HEK293 (cell line): ENCODE data around the gene CEP43.

Source experiments
- GFI1B ChIP-seq: fragments of 450-650 bp; formaldehyde crosslinking; IDR thresholded peaks from 2 replicates; pipeline ENCODE4 v1.5.1; 2016; ENCODE audit warnings: missing biosample characterization, missing genetic modification characterization
- GLIS1 ChIP-seq: fragments of 450-650 bp; formaldehyde crosslinking; IDR thresholded peaks from 2 replicates; pipeline ENCODE4 v1.5.1; 2016; ENCODE audit warnings: missing biosample characterization, missing genetic modification characterization
- PRDM1 ChIP-seq: fragments of 450-650 bp; formaldehyde crosslinking; IDR thresholded peaks from 2 replicates; pipeline ENCODE4; 2016; ENCODE audit warnings: missing biosample characterization, missing genetic modification characterization
- ZBTB20 ChIP-seq: fragments of 450-650 bp; formaldehyde crosslinking; IDR thresholded peaks from 2 replicates; pipeline ENCODE4 v1.5.1; 2016; ENCODE audit warnings: missing biosample characterization, missing genetic modification characterization
- ZBTB21 ChIP-seq: fragments of 450-650 bp; formaldehyde crosslinking; IDR thresholded peaks from 2 replicates; pipeline ENCODE4 v1.5.1; 2017; ENCODE audit warnings: missing biosample characterization, missing genetic modification characterization
- ZBTB48 ChIP-seq: fragments of 450-650 bp; formaldehyde crosslinking; IDR thresholded peaks from 2 replicates; pipeline ENCODE4 v1.5.1; 2016; ENCODE audit warnings: missing biosample characterization, missing genetic modification characterization
- ZBTB7A ChIP-seq: fragments of 450-650 bp; formaldehyde crosslinking; IDR thresholded peaks from 2 replicates; pipeline ENCODE4 v1.5.1; 2016; ENCODE audit warnings: low read depth, missing biosample characterization, missing genetic modification characterization
- ZNF121 ChIP-seq: fragments of 450-650 bp; formaldehyde crosslinking; IDR thresholded peaks from 2 replicates; pipeline ENCODE4 v1.5.1; 2016; ENCODE audit warnings: missing biosample characterization, missing genetic modification characterization
- ZNF324 ChIP-seq: fragments of 450-650 bp; formaldehyde crosslinking; IDR thresholded peaks from 2 replicates; pipeline ENCODE4 v1.5.1; 2016; ENCODE audit warnings: missing biosample characterization, missing genetic modification characterization
- ZNF416 ChIP-seq: fragments of 450-650 bp; formaldehyde crosslinking; IDR thresholded peaks from 2 replicates; pipeline ENCODE4 v1.5.1; 2016; ENCODE audit warnings: missing biosample characterization, missing genetic modification characterization
- ZNF473 ChIP-seq: fragments of 450-650 bp; formaldehyde crosslinking; IDR thresholded peaks from 2 replicates; pipeline ENCODE4 v1.5.1; 2017; ENCODE audit warnings: missing biosample characterization, missing genetic modification characterization
- ZNF501 ChIP-seq: fragments of 450-650 bp; formaldehyde crosslinking; IDR thresholded peaks from 2 replicates; pipeline ENCODE4 v1.5.1; 2016; ENCODE audit warnings: missing biosample characterization, missing genetic modification characterization
- ZNF521 ChIP-seq: fragments of 450-650 bp; formaldehyde crosslinking; IDR thresholded peaks from 2 replicates; pipeline ENCODE4 v1.5.1; 2017; ENCODE audit warnings: missing biosample characterization, mild to moderate bottlenecking, missing genetic modification characterization
- ZNF529 ChIP-seq: fragments of 450-650 bp; formaldehyde crosslinking; IDR thresholded peaks from 2 replicates; pipeline ENCODE4 v1.5.1; 2017; ENCODE audit warnings: missing genetic modification characterization, missing biosample characterization; ENCODE audit not compliant: insufficient replicate concordance
- ZNF544 ChIP-seq: fragments of 450-650 bp; formaldehyde crosslinking; IDR thresholded peaks from 2 replicates; pipeline ENCODE4 v1.5.0; 2017; ENCODE audit warnings: missing biosample characterization, missing genetic modification characterization
- ZNF549 ChIP-seq: fragments of 450-650 bp; IDR thresholded peaks from 2 replicates; pipeline ENCODE4 v1.5.1; 2018; ENCODE audit warnings: missing biosample characterization, missing genetic modification characterization, mild to moderate bottlenecking, inconsistent platforms, moderate library complexity
- ZNF560 ChIP-seq: fragments of 450-650 bp; formaldehyde crosslinking; IDR thresholded peaks from 2 replicates; pipeline ENCODE4 v1.5.1; 2017; ENCODE audit warnings: missing biosample characterization, missing genetic modification characterization, borderline replicate concordance
- ZNF623 ChIP-seq: fragments of 450-650 bp; formaldehyde crosslinking; IDR thresholded peaks from 2 replicates; pipeline ENCODE4 v1.5.1; 2016; ENCODE audit warnings: missing biosample characterization, missing genetic modification characterization
- ZNF654 ChIP-seq: fragments of 450-650 bp; formaldehyde crosslinking; IDR thresholded peaks from 2 replicates; pipeline ENCODE4 v1.5.1; 2016; ENCODE audit warnings: low read depth, missing biosample characterization, missing genetic modification characterization
- ZNF768 ChIP-seq: fragments of 450-650 bp; formaldehyde crosslinking; IDR thresholded peaks from 2 replicates; pipeline ENCODE4 v1.5.1; 2018; ENCODE audit warnings: missing biosample characterization, mild to moderate bottlenecking, missing genetic modification characterization
- ZNF791 ChIP-seq: fragments of 450-650 bp; formaldehyde crosslinking; IDR thresholded peaks from 2 replicates; pipeline ENCODE4 v1.5.1; 2016; ENCODE audit warnings: missing biosample characterization, missing genetic modification characterization
- ZNF830 ChIP-seq: fragments of 450-650 bp; IDR thresholded peaks from 2 replicates; pipeline ENCODE4 v1.5.0; 2018; ENCODE audit warnings: missing biosample characterization, missing genetic modification characterization, low read depth, mild to moderate bottlenecking, moderate library complexity
- TF ChIP-seq, protein P1 (sequence below): fragments of 450-650 bp; formaldehyde crosslinking; IDR thresholded peaks from 2 replicates; pipeline ENCODE4 v1.5.0; 2017; ENCODE audit warnings: missing biosample characterization, missing genetic modification characterization, borderline replicate concordance
- TF ChIP-seq, protein P2 (sequence below): fragments of 450-650 bp; formaldehyde crosslinking; IDR thresholded peaks from 2 replicates; pipeline ENCODE4 v1.5.1; 2017; ENCODE audit warnings: missing biosample characterization, missing genetic modification characterization
- TF ChIP-seq, protein P3 (sequence below): sonication (generic); formaldehyde crosslinking; IDR thresholded peaks from 2 replicates; pipeline ENCODE4 v1.8.1; 2022; ENCODE audit warnings: mild to moderate bottlenecking, moderate library complexity, missing genetic modification reagents
- TF ChIP-seq, protein P4 (sequence below): fragments of 450-650 bp; formaldehyde crosslinking; IDR thresholded peaks from 2 replicates; pipeline ENCODE4 v1.5.1; 2017; ENCODE audit warnings: missing biosample characterization, mild to moderate bottlenecking, missing genetic modification characterization, moderate library complexity
- TF ChIP-seq, protein P5 (sequence below): fragments of 450-650 bp; formaldehyde crosslinking; IDR thresholded peaks from 2 replicates; pipeline ENCODE4 v1.5.1; 2017; ENCODE audit warnings: missing biosample characterization, missing genetic modification characterization
- TF ChIP-seq, protein P6 (sequence below): fragments of 450-650 bp; formaldehyde crosslinking; IDR thresholded peaks from 2 replicates; pipeline ENCODE4 v1.5.1; 2016; ENCODE audit warnings: missing biosample characterization, missing genetic modification characterization
- TF ChIP-seq, protein P7 (sequence below): fragments of 450-650 bp; formaldehyde crosslinking; IDR thresholded peaks from 2 replicates; pipeline ENCODE4 v1.5.1; 2016; ENCODE audit warnings: missing biosample characterization, missing genetic modification characterization, borderline replicate concordance

Gene CEP43

DNA sequence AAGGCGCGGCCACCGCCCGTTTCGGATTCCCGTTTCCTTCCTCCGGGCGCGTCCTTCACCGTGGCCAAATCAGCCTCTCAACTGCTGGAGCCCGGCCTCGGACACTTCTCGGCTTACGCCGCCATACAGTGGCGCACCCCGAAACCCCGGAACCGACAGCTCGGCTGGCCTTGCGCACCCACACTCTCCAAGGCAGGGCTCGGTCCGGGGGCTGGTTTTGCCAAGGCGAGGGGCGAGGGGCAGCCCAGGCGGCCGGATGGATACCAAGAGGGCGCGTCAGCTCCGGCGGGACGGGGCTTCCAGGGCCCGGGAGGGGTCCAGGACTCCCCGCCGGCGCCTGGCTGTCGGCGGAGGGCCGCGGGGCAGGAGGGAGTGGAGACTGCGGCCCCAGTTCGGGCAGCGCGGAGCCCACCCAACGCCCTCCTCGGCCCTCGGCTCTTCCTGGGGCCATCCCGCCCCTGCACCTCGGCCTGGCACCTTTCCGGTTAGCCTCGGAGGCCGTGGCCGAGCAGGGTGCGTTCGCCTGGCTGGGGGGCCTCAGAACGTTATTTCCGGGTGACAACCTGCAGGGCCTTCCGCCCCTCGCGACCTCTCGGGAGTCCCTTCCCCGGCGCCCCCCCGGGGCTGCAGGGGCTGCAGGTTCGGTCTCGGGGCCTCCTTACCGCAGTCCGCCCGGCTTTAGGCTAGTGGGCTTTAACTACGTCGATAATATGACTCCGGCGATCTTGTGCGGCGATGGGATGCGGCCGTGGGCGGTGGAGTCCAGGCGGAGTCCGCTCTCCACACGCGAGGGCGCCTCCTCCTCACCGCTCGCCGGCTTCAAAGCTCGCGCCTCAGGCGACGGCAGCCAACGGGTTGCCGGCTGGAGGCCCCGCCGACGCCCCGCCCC, 697 bp upstream of the CEP43 start (continued):
- TF ChIP-seq, protein P1, sequence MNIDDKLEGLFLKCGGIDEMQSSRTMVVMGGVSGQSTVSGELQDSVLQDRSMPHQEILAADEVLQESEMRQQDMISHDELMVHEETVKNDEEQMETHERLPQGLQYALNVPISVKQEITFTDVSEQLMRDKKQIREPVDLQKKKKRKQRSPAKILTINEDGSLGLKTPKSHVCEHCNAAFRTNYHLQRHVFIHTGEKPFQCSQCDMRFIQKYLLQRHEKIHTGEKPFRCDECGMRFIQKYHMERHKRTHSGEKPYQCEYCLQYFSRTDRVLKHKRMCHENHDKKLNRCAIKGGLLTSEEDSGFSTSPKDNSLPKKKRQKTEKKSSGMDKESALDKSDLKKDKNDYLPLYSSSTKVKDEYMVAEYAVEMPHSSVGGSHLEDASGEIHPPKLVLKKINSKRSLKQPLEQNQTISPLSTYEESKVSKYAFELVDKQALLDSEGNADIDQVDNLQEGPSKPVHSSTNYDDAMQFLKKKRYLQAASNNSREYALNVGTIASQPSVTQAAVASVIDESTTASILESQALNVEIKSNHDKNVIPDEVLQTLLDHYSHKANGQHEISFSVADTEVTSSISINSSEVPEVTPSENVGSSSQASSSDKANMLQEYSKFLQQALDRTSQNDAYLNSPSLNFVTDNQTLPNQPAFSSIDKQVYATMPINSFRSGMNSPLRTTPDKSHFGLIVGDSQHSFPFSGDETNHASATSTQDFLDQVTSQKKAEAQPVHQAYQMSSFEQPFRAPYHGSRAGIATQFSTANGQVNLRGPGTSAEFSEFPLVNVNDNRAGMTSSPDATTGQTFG = no peak
- TF ChIP-seq ZNF549 (tag by site-specific recombination) (no peak), ZNF544 (no peak), ZNF791 (tag by site-specific recombination) (no peak), ZNF324 (tag by site-specific recombination) (0 out of 2 replicates have a peak, but pooled peaks have one; percentile 57), ZNF654 (no peak), PRDM1 (no peak), ZNF473 (tag by site-specific recombination) (no peak), ZNF121 (no peak), ZNF560 (tag by site-specific recombination) (no peak), ZBTB20 (tag by site-specific recombination) (peak; percentile 64; the same call in 1 of the 2 replicates), GFI1B (tag by site-specific recombination) (no peak), ZBTB21 (tag by site-specific recombination) (no peak), ZNF416 (tag by site-specific recombination) (no peak), ZNF521 (no peak), ZNF501 (tag by site-specific recombination) (peak; percentile 69; the same call in 1 of the 2 replicates), ZBTB7A (tag by site-specific recombination) (no peak), ZNF529 (tag by site-specific recombination) (no peak), GLIS1 (0 out of 2 replicates have a peak, but pooled peaks have one; percentile 35), ZBTB48 (no peak), ZNF830 (tag by site-specific recombination) (no peak), ZNF623 (tag by site-specific recombination) (no peak), ZNF768 (tag by site-specific recombination) (no peak)
- TF ChIP-seq, protein P2, sequence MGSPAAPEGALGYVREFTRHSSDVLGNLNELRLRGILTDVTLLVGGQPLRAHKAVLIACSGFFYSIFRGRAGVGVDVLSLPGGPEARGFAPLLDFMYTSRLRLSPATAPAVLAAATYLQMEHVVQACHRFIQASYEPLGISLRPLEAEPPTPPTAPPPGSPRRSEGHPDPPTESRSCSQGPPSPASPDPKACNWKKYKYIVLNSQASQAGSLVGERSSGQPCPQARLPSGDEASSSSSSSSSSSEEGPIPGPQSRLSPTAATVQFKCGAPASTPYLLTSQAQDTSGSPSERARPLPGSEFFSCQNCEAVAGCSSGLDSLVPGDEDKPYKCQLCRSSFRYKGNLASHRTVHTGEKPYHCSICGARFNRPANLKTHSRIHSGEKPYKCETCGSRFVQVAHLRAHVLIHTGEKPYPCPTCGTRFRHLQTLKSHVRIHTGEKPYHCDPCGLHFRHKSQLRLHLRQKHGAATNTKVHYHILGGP (tag by site-specific recombination) = no peak
- TF ChIP-seq, protein P3, sequence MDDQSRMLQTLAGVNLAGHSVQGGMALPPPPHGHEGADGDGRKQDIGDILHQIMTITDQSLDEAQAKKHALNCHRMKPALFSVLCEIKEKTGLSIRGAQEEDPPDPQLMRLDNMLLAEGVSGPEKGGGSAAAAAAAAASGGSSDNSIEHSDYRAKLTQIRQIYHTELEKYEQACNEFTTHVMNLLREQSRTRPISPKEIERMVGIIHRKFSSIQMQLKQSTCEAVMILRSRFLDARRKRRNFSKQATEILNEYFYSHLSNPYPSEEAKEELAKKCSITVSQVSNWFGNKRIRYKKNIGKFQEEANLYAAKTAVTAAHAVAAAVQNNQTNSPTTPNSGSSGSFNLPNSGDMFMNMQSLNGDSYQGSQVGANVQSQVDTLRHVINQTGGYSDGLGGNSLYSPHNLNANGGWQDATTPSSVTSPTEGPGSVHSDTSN (CRISPR knock-in tag) = peak; percentile 66; the same call in 1 of the 2 replicates
- TF ChIP-seq, protein P4, sequence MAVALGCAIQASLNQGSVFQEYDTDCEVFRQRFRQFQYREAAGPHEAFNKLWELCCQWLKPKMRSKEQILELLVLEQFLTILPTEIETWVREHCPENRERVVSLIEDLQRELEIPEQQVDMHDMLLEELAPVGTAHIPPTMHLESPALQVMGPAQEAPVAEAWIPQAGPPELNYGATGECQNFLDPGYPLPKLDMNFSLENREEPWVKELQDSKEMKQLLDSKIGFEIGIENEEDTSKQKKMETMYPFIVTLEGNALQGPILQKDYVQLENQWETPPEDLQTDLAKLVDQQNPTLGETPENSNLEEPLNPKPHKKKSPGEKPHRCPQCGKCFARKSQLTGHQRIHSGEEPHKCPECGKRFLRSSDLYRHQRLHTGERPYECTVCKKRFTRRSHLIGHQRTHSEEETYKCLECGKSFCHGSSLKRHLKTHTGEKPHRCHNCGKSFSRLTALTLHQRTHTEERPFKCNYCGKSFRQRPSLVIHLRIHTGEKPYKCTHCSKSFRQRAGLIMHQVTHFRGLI = no peak
- TF ChIP-seq, protein P5, sequence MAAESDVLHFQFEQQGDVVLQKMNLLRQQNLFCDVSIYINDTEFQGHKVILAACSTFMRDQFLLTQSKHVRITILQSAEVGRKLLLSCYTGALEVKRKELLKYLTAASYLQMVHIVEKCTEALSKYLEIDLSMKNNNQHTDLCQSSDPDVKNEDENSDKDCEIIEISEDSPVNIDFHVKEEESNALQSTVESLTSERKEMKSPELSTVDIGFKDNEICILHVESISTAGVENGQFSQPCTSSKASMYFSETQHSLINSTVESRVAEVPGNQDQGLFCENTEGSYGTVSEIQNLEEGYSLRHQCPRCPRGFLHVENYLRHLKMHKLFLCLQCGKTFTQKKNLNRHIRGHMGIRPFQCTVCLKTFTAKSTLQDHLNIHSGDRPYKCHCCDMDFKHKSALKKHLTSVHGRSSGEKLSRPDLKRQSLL (tag by site-specific recombination) = no peak
- TF ChIP-seq, protein P6, sequence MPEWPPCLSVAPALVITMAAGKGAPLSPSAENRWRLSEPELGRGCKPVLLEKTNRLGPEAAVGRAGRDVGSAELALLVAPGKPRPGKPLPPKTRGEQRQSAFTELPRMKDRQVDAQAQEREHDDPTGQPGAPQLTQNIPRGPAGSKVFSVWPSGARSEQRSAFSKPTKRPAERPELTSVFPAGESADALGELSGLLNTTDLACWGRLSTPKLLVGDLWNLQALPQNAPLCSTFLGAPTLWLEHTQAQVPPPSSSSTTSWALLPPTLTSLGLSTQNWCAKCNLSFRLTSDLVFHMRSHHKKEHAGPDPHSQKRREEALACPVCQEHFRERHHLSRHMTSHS (tag by site-specific recombination) = no peak
- TF ChIP-seq, protein P7, sequence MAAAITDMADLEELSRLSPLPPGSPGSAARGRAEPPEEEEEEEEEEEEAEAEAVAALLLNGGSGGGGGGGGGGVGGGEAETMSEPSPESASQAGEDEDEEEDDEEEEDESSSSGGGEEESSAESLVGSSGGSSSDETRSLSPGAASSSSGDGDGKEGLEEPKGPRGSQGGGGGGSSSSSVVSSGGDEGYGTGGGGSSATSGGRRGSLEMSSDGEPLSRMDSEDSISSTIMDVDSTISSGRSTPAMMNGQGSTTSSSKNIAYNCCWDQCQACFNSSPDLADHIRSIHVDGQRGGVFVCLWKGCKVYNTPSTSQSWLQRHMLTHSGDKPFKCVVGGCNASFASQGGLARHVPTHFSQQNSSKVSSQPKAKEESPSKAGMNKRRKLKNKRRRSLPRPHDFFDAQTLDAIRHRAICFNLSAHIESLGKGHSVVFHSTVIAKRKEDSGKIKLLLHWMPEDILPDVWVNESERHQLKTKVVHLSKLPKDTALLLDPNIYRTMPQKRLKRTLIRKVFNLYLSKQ (tag by site-specific recombination) = no peak
